Measurements from ENCODE around the gene CYTH2.
A peak's percentile ranks its signal among the peaks of the same experiment; 100 is the strongest.
"Not testable (repeated sequence)": the region's sequence is repeated elsewhere in the genome, so short reads cannot be mapped to it uniquely, and the experiment has no call there.

The CYTH2 gene

DNA sequence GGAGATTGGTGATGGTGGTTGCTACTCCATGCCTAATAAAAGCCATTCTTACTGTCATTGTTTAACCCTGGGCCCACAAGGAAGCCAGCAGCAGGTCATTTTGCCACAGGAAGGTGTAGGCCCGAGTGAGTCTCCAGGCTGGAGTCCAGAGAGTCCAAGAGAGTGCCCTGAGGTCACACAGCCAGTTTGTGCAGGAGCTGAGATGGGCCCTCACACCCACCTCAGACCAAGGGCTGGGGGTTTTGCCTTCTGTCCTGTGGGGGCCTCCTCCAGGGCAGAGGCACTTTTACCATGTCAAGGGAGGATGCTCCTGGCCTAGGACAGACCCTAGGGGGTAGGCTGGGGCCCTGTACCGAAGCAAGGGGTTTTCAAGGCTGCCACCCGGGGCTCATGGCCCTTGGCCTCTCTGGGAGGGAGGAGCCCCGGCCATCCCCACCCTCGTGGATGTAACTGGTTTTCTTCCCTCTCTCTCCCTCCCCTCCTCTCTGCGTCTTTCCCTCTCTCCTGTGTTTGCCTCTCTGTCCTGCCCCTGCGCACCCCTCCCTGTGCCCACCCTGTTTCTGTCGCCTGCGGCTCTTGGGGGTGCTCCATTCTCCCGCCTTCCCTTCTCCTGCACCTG is 8.0 kb downstream of the CYTH2 start:
- no peak for DNase-seq (ENCODE audit: low read depth in 3 of 3)

DNA sequence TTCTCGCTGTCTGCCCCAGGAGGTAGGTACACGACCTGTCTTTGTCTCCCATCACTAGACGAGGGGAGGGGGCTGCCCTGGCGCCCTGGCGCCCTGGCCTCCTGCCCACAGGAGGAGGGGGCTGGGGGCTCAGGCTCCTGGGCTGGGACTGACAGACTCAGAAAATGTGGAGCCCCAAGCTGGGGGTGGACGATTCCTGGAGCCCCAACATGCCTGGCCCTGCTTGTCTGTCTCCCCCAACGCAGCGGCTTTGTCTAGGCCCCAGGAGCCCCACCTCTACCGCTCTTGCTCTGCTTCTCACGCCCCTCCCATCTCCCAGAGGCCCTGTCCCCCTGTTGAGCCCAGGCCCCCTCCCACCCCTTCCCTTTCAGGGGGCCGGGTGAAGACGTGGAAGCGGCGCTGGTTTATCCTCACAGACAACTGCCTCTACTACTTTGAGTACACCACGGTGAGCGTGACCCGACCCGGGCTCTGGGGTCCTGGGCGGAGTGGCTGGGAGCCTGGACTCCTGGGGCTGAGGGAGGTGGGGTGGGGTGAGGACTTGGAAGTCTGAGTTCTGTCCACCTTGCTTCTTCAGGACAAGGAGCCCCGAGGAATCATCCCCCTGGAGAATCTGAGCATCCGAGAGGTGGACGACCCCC is 8.6 kb downstream of the CYTH2 start:
- DNase-seq (ENCODE audit: low read depth in 3 of 3), result no peak

DNA sequence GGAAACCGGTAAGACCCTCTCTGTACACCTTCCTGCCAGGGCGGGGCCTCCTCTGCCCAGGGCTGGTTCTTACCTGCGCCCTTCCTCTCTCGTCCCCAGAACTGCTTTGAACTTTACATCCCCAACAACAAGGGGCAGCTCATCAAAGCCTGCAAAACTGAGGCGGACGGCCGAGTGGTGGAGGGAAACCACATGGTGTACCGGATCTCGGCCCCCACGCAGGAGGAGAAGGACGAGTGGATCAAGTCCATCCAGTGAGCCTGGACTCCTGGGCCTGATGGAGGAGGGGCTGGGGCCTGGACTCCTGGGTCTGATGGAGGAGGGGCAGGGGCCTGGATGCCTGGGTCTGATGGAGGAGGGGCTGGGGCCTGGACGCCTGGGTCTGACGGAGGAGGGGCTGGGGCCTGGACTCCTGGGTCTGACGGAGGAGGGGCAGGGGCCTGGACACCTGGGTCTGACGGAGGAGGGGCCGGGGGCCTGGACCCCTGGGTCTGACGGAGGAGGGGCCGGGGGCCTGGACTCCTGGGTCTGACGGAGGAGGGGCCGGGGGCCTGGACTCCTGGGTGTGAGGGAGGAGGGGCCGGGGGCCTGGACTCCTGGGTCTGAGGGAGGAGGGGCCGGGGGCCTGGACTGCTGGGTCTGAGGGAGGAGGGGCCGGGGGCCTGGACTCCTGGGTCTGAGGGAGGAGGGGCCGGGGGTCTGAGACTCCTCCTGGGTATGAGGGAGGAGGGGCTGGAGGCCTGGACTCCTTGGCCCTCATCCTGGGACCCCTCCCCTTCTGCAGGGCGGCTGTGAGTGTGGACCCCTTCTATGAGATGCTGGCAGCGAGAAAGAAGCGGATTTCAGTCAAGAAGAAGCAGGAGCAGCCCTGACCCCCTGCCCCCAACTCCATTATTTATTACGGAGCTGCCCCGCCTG is 9.4 kb downstream of the CYTH2 start:
- DNase-seq (ENCODE audit: low read depth in 3 of 3), result no peak

DNA sequence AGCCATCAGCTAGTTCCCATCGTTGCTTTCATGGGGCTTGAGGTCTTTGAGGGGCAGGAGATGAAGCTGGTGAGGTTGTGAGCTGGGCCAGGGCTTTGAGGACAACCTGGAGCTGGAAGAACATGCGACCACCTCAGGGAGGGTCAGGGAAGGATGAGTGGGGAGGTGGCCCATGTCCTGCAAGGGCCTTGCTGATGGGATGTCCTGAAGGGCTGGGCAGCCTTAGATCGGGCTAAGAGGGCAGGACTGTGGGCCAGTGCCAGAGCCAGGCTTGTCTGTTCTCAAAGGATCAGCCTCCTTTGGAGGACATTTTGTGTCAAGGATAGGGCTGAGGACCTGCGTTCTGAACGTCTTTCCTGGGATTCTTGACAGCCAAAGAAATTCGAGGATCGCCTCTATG is 10.5 kb downstream of the CYTH2 start:
- DNase-seq (ENCODE audit: low read depth in 3 of 3), result no peak

GRCh38 chr19:48480183-48480557 is 11.0 kb downstream of the CYTH2 start:
- DNase-seq (ENCODE audit: low read depth in 3 of 3), result no peak

- DNase-seq (ENCODE audit: low read depth in 3 of 3), result peak in 2 of 3 donors; percentile 22 to 30
Observed at GRCh38 chr19:48480558-48481500, 11.7 kb downstream of the CYTH2 start.

DNA sequence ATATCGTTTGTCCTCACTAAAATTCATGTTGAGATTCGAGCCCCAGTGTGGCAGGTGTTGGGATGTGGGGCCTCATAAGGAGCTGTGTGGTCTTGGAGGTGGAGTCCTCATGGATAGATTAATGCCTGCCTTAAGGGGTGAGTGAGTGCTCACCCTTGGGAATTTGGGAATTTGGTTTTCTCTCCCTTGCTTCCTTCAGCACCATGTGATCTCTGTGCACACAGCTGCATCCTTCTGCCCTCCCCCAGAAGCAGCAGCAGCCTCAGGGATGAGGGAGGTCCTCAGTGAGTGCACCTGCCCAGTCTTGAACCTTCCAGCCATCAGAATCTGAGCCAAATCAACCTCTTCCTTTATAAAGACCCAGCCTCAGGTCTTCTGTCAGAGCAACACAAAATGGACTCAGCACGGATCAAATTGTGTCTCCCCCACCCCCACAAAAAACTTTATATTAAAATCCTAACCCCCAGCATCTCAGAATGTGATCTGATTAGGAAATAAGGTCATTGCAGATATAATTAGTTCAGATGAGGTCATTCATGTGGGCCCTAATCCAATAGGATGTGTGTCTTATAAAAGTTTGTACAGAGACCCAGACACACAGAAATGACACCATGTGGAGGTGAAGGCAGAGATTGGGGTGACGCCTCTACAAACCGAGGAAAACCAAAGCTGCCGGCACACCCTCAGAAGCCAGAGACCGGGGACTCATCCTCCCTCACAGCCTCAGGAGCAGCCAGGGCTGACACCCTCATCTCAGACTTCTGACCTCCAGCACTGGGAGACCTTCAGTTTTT is 12.9 kb downstream of the CYTH2 start:
- no peak for DNase-seq (ENCODE audit: low read depth in 3 of 3)

DNA sequence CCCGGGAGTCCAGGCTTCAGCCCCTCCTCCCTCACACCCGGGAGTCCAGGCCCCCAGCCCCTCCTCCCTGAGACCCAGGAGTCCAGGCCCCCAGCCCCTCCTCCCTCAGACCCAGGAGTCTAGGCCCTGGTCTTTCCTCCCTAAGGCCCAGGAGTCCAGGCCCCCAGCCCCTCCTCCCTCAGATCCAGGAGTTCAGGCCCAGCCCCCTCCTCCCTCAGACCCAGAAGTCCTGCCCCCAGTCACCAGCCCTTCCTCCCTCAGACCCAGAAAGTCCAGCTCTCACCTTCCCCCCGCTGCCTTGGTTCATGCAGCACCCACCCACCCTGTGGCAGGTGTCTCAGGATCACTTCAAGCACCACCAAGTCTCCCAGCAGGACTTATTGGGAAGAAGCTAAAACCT is 14.1 kb downstream of the CYTH2 start:
- DNase-seq (ENCODE audit: low read depth in 3 of 3), result no peak

GRCh38 chr19:48484247-48484893 is 15.2 kb downstream of the CYTH2 start:
- no peak for DNase-seq (ENCODE audit: low read depth in 3 of 3)

DNA sequence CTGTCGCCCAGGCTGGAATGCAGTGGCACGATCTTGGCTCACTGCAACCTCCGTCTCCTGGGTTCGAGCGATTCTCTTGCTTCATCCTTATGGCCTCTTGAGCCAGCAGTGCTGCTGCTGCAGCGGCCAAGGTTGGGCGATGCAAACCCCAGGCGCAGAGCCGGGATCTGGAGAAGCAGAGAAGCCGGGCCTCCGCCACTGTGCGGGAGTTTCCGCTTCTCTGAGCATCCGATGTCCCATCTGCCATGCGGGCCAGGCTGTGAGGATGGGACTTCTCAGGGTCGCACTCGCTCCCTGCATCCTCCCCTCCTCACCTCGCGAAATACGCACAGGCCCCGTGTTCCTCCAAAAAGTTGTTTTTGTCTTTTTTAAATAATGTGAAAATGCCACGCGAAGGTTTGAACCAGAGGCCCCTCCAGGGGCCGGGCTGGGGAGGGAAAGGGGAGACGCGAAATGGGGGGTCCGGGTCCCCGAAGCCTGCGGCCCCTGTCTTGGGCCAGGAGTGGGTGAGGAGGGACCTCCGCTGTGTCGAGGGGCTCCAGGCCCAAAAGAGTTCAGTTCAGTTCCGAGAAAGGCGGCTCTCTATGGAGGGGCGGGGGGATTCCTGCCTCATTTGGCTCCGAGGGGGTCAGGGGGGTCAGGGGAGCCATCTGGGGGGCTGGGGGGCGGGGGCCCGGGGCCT is 15.9 kb downstream of the CYTH2 start:
- no peak for DNase-seq (ENCODE audit: low read depth in 3 of 3)

- DNase-seq (ENCODE audit: low read depth in 3 of 3), result not testable (repeated sequence)
Observed at GRCh38 chr19:48486706-48487105, 17.5 kb downstream of the CYTH2 start.

- DNase-seq (ENCODE audit: low read depth in 3 of 3), result no peak
Observed at GRCh38 chr19:48487544-48487943, 18.4 kb downstream of the CYTH2 start.

GRCh38 chr19:48487948-48488347 is 18.8 kb downstream of the CYTH2 start:
- no peak for DNase-seq (ENCODE audit: low read depth in 3 of 3)

GRCh38 chr19:48488478-48488877 is 19.3 kb downstream of the CYTH2 start:
- DNase-seq (ENCODE audit: low read depth in 3 of 3), result not testable (repeated sequence)

DNA sequence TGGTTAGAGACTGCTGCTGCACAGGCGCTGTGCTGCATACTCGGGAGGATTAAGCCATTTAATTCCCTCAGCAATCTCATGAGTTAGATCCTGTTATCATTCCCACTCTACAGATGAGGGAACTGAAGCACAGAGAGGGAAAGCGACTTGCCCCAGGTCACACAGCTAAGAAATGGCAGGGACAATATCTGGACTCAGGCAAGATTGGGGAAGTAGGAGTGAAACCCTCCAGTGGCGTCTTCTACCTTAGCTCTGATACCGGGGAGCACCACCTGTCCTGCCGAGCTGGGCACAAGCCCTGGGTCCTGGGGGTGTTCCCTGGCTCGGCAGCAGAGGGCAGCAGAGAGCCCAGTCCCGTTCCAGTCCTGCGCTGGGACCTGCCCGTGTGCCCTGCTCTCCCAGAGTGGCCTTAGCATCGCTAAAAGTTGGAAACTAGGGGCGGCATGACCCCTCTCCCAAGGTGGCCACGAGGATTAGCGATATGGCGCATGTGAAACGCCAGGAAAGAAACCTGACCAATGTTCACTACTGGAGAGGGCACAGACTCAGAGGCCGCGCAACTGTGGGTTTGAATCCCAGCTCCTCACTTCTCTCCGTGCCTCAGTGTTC is 20.5 kb downstream of the CYTH2 start:
- DNase-seq (ENCODE audit: low read depth in 3 of 3), result peak; percentile 67 to 79 (median 75)

DNA sequence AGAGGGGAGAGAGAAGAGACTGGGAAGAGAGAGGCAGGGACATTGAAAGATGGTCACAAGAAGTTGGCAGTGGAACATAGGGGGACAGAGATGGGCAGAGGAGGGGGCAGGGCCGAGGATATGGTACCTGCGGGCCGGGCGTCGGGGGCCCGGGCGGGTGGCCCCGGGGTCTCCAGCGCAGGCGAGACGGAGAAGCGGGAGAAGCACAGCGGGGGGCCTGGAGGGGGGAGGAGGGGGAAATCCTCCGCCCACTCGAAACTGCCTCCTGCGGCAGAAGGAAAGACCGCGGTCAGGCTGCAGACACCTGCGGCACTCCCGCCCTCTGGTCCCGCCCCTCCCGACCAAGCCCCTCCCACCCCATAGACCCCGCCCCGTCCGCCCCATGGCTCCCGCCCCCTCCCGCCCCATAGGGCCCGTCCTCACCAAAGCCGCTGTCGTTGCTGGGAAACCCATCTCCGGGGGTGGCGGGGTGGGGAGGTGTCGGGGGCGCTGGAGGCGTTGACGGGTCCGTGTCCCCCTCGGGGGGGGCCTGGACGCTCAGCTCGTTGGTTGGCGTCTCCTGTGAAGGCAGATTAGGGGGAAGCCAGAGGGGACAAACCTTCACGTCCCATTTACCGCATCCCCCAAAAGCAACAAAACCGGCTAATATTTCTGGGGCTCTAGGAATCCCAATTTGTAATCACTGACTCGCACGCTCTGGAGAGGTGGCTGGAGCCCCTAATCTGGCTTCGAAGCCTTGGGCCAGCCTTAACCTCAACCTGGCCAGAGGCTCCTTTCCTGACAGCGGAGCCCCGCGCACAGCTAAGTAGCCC is 22.0 kb downstream of the CYTH2 start:
- DNase-seq (ENCODE audit: low read depth in 3 of 3), result no peak

DNA sequence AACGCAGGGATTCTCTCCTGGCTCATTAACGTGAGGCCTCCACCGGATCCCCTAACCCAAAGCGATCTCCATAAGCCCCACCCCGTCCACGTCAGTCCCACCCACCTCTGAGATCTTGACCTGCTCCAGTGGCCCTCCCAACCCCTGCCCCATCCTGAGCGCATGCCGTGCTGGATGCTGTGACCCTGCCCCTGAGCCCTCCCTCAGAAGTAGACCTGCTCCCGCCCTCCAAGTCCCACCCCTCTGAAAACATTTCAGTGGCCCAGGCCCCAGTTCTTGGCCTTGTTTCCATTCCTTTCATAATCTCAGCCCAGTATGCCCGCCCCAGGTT is 22.6 kb downstream of the CYTH2 start:
- DNase-seq (ENCODE audit: low read depth in 3 of 3), result no peak

GRCh38 chr19:48492925-48493717 is 24.0 kb downstream of the CYTH2 start:
- peak; percentile 70 to 89 (median 88) for DNase-seq (ENCODE audit: low read depth in 3 of 3)
